ENCODE data around the gene TMEM164.

Gene TMEM164

GRCh38 chrX:110222497-110223257 lies 219.8 kb downstream of the TMEM164 start:
- ChIA-PET POLR2A (no interaction called here), CTCF (no interaction called here)
- no peak for DNase-seq (ENCODE audit: extremely low spot score)
- TF ChIP-seq TARDBP (IDR thresholded peaks at IDR 0.05) = no peak
- TF ChIP-seq HDGF (IDR thresholded peaks at IDR 0.05; ENCODE audit: borderline replicate concordance) = no peak
- no peak for TF ChIP-seq LEF1 (IDR thresholded peaks at IDR 0.05; ENCODE audit: borderline replicate concordance)
- no peak for TF ChIP-seq ELF4 (IDR thresholded peaks at IDR 0.05)
- no peak for TF ChIP-seq CTBP1 (IDR thresholded peaks at IDR 0.05; ENCODE audit: borderline replicate concordance)
- TF ChIP-seq ZNF384 (IDR thresholded peaks at IDR 0.05) = no peak
- TF ChIP-seq ARNT (IDR thresholded peaks at IDR 0.05) = no peak
- TF ChIP-seq FOXA1 (IDR thresholded peaks at IDR 0.05) = no peak
- no peak for TF ChIP-seq NFRKB (IDR thresholded peaks at IDR 0.05)
- no peak for TF ChIP-seq SUZ12 (IDR thresholded peaks at IDR 0.05)
- no peak for TF ChIP-seq FOXM1 (IDR thresholded peaks at IDR 0.05; ENCODE audit: borderline replicate concordance)
- no peak for TF ChIP-seq L3MBTL2 (conservative IDR thresholded peaks at IDR 0.05)
- TF ChIP-seq PKNOX1 (IDR thresholded peaks at IDR 0.05) = no peak
- no peak for TF ChIP-seq FOXK2 (IDR thresholded peaks at IDR 0.05)
- no peak for TF ChIP-seq SP1 (IDR thresholded peaks at IDR 0.05)
- no peak for TF ChIP-seq BHLHE40 (IDR thresholded peaks at IDR 0.05; ENCODE audit: borderline replicate concordance)

GRCh38 chrX:110224926-110225617 lies 222.2 kb downstream of the TMEM164 start:
- TF ChIP-seq CTBP1 (IDR thresholded peaks at IDR 0.05; ENCODE audit: borderline replicate concordance) (no peak), SUZ12 (IDR thresholded peaks at IDR 0.05) (no peak), PKNOX1 (IDR thresholded peaks at IDR 0.05) (no peak)
- ChIA-PET CTCF (no interaction called here), POLR2A (no interaction called here)
- no peak for DNase-seq (ENCODE audit: extremely low spot score)

- TF ChIP-seq PKNOX1 (IDR thresholded peaks at IDR 0.05) (no peak), HDGF (IDR thresholded peaks at IDR 0.05; ENCODE audit: borderline replicate concordance) (no peak), TARDBP (IDR thresholded peaks at IDR 0.05) (no peak), BHLHE40 (IDR thresholded peaks at IDR 0.05; ENCODE audit: borderline replicate concordance) (no peak), L3MBTL2 (conservative IDR thresholded peaks at IDR 0.05) (no peak), LEF1 (IDR thresholded peaks at IDR 0.05; ENCODE audit: borderline replicate concordance) (no peak), ZNF384 (IDR thresholded peaks at IDR 0.05) (no peak), SP1 (IDR thresholded peaks at IDR 0.05) (no peak)
- POLR2A ChIA-PET = interaction anchor here (1.3 kb wide), 1 partner anchor 91 kb away, joined by 5 read pairs; the partner anchor contains the start of gene AMMECR1
- no peak for DNase-seq (ENCODE audit: extremely low spot score)
- CTCF ChIA-PET = no interaction called here
These were observed 224.0 kb downstream of the TMEM164 start for GRCh38 chrX:110226931-110227330.

Data from HEK293T (cell line).